Mesenchymal stem cell (in vitro differentiated cells and primary cell): ENCODE results near the gene TBC1D16.

Experiments
- DNase-seq: peaks from one replicate; pipeline ENCODE4 v3.0.0-alpha.2; 2013
- H2AFZ ChIP-seq: one replicate; pipeline ENCODE4 v1.6.1; 2013; ENCODE audit warnings: low read depth, mild to moderate bottlenecking, control low read depth, inconsistent platforms, low read length, moderate library complexity
- H2AK5ac ChIP-seq: 2 replicates; pipeline ENCODE4 v1.6.1; 2013; ENCODE audit warnings: low read length, moderate library complexity, mild to moderate bottlenecking, inconsistent platforms; ENCODE audit not compliant: severe bottlenecking
- H2BK120ac ChIP-seq: one replicate; pipeline ENCODE4 v1.6.1; 2013; ENCODE audit warnings: low read depth, mild to moderate bottlenecking, inconsistent platforms, low read length, moderate library complexity
- H2BK12ac ChIP-seq, 2 experiments: one replicate each; pipeline ENCODE4 v1.6.1; 2013; ENCODE audit warnings: inconsistent platforms in 2 of 2, low read length in 2 of 2, mild to moderate bottlenecking in 2 of 2, moderate library complexity in 2 of 2, control low read depth in 1 of 2
- H2BK15ac ChIP-seq: one replicate; pipeline ENCODE4 v1.6.1; 2013; ENCODE audit warnings: mild to moderate bottlenecking, low read depth, inconsistent platforms; ENCODE audit not compliant: poor library complexity, severe bottlenecking
- H2BK5ac ChIP-seq: 2 replicates; pipeline ENCODE4 v1.6.1; 2013; ENCODE audit warnings: low read depth, mild to moderate bottlenecking, low read length, control low read depth, inconsistent platforms; ENCODE audit not compliant: poor library complexity, severe bottlenecking
- H3K14ac ChIP-seq, 2 experiments: one replicate each; pipeline ENCODE4 v1.6.1; 2013; ENCODE audit warnings: inconsistent platforms in 2 of 2, low read length in 2 of 2, control low read depth in 1 of 2, mild to moderate bottlenecking in 1 of 2, moderate library complexity in 1 of 2
- H3K18ac ChIP-seq, 2 experiments: one replicate each; pipeline ENCODE4 v1.6.1; 2013; ENCODE audit warnings: inconsistent platforms in 2 of 2, low read length in 2 of 2, control low read depth in 1 of 2, low read depth in 1 of 2, mild to moderate bottlenecking in 1 of 2
- H3K23ac ChIP-seq, 2 experiments: one replicate each; pipeline ENCODE4 v1.6.1; 2013; ENCODE audit warnings: inconsistent platforms in 2 of 2, low read length in 2 of 2, mild to moderate bottlenecking in 2 of 2, moderate library complexity in 2 of 2, control low read depth in 1 of 2
- H3K27ac ChIP-seq: 2 replicates; pipeline ENCODE4 v1.5.1; 2013; ENCODE audit warnings: mild to moderate bottlenecking, moderate library complexity, low read length, control low read depth, inconsistent platforms; ENCODE audit not compliant: poor library complexity, severe bottlenecking
- H3K27me3 ChIP-seq, 2 experiments: 2 replicates each; pipeline versions ENCODE4 v1.6.1 to v1.7.0; 2013; ENCODE audit warnings: low read length in 2 of 2, mild to moderate bottlenecking in 2 of 2, moderate library complexity in 2 of 2, control low read depth in 1 of 2, inconsistent platforms in 1 of 2; ENCODE audit not compliant: control insufficient read depth in 1 of 2, insufficient read depth in 1 of 2
- H3K36me3 ChIP-seq, 2 experiments: 2 replicates each; pipeline versions ENCODE4 v1.6.1 to v1.7.0; 2013; ENCODE audit warnings: low read length in 2 of 2, control low read depth in 1 of 2, inconsistent platforms in 1 of 2, low read depth in 1 of 2, mild to moderate bottlenecking in 1 of 2; ENCODE audit not compliant: insufficient read depth in 2 of 2, control insufficient read depth in 1 of 2
- H3K4ac ChIP-seq, 2 experiments: one replicate each; pipeline ENCODE4 v1.6.1; 2013; ENCODE audit warnings: inconsistent platforms in 2 of 2, low read length in 2 of 2, mild to moderate bottlenecking in 2 of 2, moderate library complexity in 2 of 2, control low read depth in 1 of 2, low read depth in 1 of 2
- H3K4me1 ChIP-seq: 2 replicates; pipeline ENCODE4 v1.6.1; 2013; ENCODE audit warnings: low read depth, low read length, control low read depth; ENCODE audit not compliant: control insufficient read depth, insufficient read depth
- H3K4me2 ChIP-seq: 2 replicates; pipeline ENCODE4 v1.6.1; 2013; ENCODE audit warnings: low read length, mild to moderate bottlenecking, inconsistent platforms; ENCODE audit not compliant: poor library complexity, severe bottlenecking
- H3K4me3 ChIP-seq, 2 experiments: 2 replicates each; pipeline versions ENCODE4 v1.5.1 to v1.7.0; 2013; ENCODE audit warnings: low read length in 2 of 2, mild to moderate bottlenecking in 2 of 2, control low read depth in 1 of 2, low read depth in 1 of 2; ENCODE audit not compliant: insufficient read depth in 1 of 2
- H3K79me1 ChIP-seq: replicated peaks from 2 replicates; pipeline ENCODE4 v1.6.1; 2013; ENCODE audit warnings: mild to moderate bottlenecking, control low read depth, low read length, inconsistent platforms; ENCODE audit not compliant: poor library complexity, severe bottlenecking
- H3K9ac ChIP-seq: 2 replicates; pipeline ENCODE4 v1.7.0; 2013; ENCODE audit warnings: mild to moderate bottlenecking, low read length, moderate library complexity
- H3K9me3 ChIP-seq: 2 replicates; pipeline ENCODE4 v1.7.0; 2013; ENCODE audit warnings: mild to moderate bottlenecking, low read length; ENCODE audit not compliant: control insufficient read depth
- H4K8ac ChIP-seq: one replicate; pipeline ENCODE4 v1.6.1; 2013; ENCODE audit warnings: inconsistent platforms, mild to moderate bottlenecking, low read length, moderate library complexity
- H4K91ac ChIP-seq: one replicate; pipeline ENCODE4 v1.6.1; 2013; ENCODE audit warnings: mild to moderate bottlenecking, low read length, inconsistent platforms
- WGBS: methylation state at CpG from one replicate; pipeline ENCODE4 v1.1.7; 2013; ENCODE audit warnings: mixed read lengths; 5-methylcytosine and 5-hydroxymethylcytosine counted together

Gene TBC1D16

DNA sequence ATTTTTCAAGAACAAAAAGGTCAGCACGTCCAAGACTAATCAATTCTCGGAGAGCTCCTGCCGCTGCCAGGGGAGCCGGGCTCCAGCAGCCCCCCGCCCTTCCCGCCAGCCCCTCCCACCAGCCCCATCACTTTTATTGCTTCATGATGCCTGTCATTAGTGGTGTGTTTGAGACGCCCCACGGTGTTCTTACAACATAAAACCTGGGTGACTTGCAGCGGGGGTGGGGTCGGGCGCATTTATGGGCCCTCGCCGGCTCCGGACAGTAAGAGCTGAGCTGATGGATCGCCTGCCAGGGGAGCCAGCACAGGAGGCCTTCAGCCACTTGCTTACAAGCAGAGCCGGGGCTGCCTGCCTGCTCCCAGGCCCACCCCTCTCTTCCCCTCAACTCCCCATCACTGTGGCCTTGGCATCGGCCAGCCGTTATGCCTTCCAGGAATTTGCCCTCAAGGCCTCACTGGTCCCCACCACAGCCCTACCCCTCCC is 113.5 kb downstream of the TBC1D16 start:
- Histone ChIP-seq H3K18ac (no peak overlapping the region), H3K27me3 (peaks cover 67 to 91% of the 10 kb centered on the region in 2 experiments), H4K91ac (no peak overlapping the region), H3K4me2 (no peak overlapping the region), H3K23ac (no peak overlapping the region), H2BK5ac (no peak overlapping the region), H2BK120ac (no peak overlapping the region), H3K4me3 (peak overlapping the region; percentile 20 to 64), H3K9ac (no peak overlapping the region), H2BK15ac (no peak overlapping the region), H2AFZ (no peak overlapping the region), H3K4ac (no peak overlapping the region), H2BK12ac (no peak overlapping the region), H3K36me3 (no peaks in the 10 kb centered on the region), H3K27ac (no peak overlapping the region), H3K4me1 (peaks cover 2% of the 10 kb centered on the region), H4K8ac (no peak overlapping the region), H3K14ac (no peak overlapping the region), H2AK5ac (no peak overlapping the region), H3K79me1 (no peaks in the 10 kb centered on the region), H3K9me3 (no peaks in the 10 kb centered on the region)
- DNase-seq = no peak
- WGBS = 55% methylated on average over 17 of the region's 18 CpGs

DNA sequence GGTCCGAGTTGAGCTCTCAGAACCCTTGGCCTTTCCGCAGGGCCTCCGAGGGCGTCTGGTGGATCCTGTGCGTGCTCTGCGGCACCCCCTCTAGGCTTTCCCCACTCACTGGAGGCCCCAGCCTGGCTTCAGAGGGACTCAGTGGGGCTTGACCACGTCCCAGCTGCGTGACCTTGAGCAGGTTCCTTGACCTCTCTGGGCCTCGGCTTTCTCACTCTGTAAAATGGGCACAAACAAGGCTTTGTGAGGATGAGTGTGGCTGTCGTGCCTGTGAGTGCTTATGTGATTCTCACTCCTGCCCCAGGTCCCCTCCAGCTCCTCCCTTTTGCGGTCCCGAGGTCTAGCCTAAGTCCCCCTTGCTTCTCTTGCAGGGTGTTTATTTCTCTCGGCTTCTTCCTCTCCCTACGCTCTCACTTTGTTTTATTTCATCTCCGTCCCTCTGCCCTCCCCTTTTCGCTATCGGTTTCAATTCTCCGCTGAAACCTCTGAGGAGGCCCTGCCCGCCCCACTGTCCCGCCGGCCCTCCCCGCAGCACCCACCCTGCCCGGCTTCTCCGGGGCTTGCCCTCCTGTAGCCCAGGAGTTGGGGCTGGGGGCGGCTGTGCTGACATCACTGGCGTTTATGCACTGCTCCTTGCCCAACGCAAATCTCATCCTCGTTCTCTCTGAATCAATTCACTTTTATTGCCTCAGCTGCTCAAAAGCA is 114.1 kb downstream of the TBC1D16 start:
- Histone ChIP-seq H4K91ac (no peak overlapping the region), H3K4me3 (peak overlapping the region in 1 of 2 experiments; percentile 64), H2BK12ac (no peak overlapping the region), H4K8ac (no peak overlapping the region), H3K9ac (no peak overlapping the region), H3K4me2 (no peak overlapping the region), H3K36me3 (no peaks in the 10 kb centered on the region), H3K4ac (no peak overlapping the region), H3K9me3 (no peaks in the 10 kb centered on the region), H3K18ac (no peak overlapping the region), H3K27me3 (peaks cover 70 to 91% of the 10 kb centered on the region in 2 experiments), H3K27ac (no peak overlapping the region), H2BK5ac (no peak overlapping the region), H2AFZ (no peak overlapping the region), H2BK15ac (no peak overlapping the region), H3K79me1 (no peaks in the 10 kb centered on the region), H2BK120ac (no peak overlapping the region), H3K4me1 (peaks cover 2% of the 10 kb centered on the region), H3K14ac (no peak overlapping the region), H3K23ac (no peak overlapping the region), H2AK5ac (no peak overlapping the region)
- WGBS = 81% methylated on average over 28 of the region's 28 CpGs
- no peak for DNase-seq

DNA sequence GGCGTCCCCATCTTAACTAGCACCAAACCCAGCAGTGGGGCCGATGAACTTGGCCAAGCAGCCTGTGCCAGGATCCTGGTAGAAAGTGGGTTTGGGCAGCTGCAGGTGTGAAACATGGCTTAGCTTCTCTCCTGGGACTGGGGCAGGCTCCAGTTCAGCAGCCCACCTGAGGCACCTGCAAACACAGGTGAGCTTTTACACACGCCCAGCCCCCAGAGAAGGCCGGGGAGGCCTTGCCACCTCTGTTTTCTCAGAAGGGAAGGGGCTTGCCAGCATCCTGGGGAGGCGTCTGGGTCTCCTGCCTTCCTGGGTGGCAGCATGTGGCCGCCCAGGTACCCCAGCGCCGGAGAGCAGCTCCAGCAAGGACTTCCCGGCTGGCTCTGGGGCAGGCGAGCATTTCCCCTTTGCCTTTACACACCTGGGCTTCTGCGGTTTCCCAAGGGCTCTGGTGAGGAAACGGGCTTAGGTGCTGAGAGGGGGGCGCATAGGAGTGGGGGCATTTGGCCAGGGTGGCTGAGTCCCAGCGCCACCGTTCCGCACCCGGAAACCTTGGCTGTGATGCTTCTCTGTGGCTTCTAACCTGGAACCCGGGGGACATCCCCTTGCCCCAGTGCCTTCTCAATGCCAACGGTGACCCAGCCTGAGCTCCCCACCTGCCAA is 114.8 kb downstream of the TBC1D16 start:
- H3K4me3 ChIP-seq = no peak overlapping the region
- H4K91ac ChIP-seq = no peak overlapping the region
- H3K18ac ChIP-seq = no peak overlapping the region
- H3K9ac ChIP-seq = no peak overlapping the region
- DNase-seq = no peak
- H2AK5ac ChIP-seq = no peak overlapping the region
- no peak overlapping the region for H2BK12ac ChIP-seq
- no peak overlapping the region for H3K4ac ChIP-seq
- H3K27me3 ChIP-seq = peaks cover 68 to 91% of the 10 kb centered on the region in 2 experiments
- no peaks in the 10 kb centered on the region for H3K9me3 ChIP-seq
- H3K27ac ChIP-seq = no peak overlapping the region
- no peak overlapping the region for H3K14ac ChIP-seq
- H2BK5ac ChIP-seq = no peak overlapping the region
- no peak overlapping the region for H2BK15ac ChIP-seq
- WGBS = 87% methylated on average over 18 of the region's 19 CpGs
- peaks cover 5% of the 10 kb centered on the region for H3K4me1 ChIP-seq
- no peak overlapping the region for H4K8ac ChIP-seq
- no peaks in the 10 kb centered on the region for H3K36me3 ChIP-seq
- H3K79me1 ChIP-seq = no peaks in the 10 kb centered on the region
- no peak overlapping the region for H3K23ac ChIP-seq
- H2BK120ac ChIP-seq = no peak overlapping the region
- H2AFZ ChIP-seq = no peak overlapping the region
- H3K4me2 ChIP-seq = no peak overlapping the region

DNA sequence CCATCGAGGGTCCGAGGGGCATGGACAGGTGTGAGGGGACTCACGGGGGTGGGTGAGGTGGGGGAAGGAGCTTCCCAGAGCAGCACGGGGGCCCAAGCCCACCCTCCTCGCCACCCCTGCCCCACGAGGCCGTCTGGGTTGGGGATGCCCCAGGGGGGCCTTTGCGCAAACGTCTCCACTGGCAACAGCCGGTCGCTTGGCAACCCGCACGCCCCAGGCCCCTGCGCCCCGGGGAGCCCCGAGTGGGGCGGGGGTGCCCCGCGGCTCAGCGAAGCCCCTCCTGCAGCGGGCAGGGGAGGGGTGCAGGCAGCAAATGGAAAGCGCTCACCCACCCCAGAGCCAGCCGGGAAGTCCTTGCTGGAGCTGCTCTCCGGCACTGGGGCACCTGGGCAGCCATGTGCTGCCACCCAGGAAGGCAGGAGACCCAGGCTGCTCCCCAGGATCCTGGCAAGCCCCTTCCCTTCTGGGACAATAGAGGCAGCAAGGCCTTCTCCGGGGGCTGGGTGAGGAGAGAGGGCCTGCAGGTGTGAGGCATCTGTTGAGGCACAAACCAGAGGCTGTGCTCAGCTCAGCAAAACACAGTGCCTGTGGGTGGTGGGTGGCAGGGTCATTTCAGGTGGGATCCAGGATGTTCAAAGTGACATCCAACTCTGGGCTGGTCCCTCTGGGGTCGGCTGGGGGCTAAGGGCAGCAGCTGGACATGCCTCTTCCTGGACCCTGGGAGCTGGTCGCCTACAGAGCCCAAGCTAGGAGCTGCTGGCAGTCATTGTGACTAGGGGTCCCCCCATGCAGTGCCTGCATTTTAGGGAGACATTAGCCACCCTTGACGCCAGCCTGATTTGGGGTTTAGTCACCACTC is 115.6 kb downstream of the TBC1D16 start:
- DNase-seq = no peak
- peaks cover 71 to 96% of the 10 kb centered on the region in 2 experiments for H3K27me3 ChIP-seq
- peaks cover 6% of the 10 kb centered on the region for H3K4me1 ChIP-seq
- H2BK12ac ChIP-seq = no peak overlapping the region
- no peak overlapping the region for H2BK15ac ChIP-seq
- no peaks in the 10 kb centered on the region for H3K79me1 ChIP-seq
- H3K9me3 ChIP-seq = no peaks in the 10 kb centered on the region
- H2BK5ac ChIP-seq = no peak overlapping the region
- no peak overlapping the region for H2BK120ac ChIP-seq
- H3K27ac ChIP-seq = no peak overlapping the region
- no peaks in the 10 kb centered on the region for H3K36me3 ChIP-seq
- no peak overlapping the region for H3K4ac ChIP-seq
- 81% methylated on average over 28 of the region's 28 CpGs for WGBS
- H4K91ac ChIP-seq = no peak overlapping the region
- H4K8ac ChIP-seq = no peak overlapping the region
- H3K4me2 ChIP-seq = no peak overlapping the region
- H3K14ac ChIP-seq = no peak overlapping the region
- H2AFZ ChIP-seq = no peak overlapping the region
- H2AK5ac ChIP-seq = no peak overlapping the region
- H3K23ac ChIP-seq = no peak overlapping the region
- H3K9ac ChIP-seq = no peak overlapping the region
- no peak overlapping the region for H3K18ac ChIP-seq
- H3K4me3 ChIP-seq = no peak overlapping the region
